Measurements from ENCODE around the gene HSF4. TPM values are rescaled to one million over a fixed set of nuclear protein-coding genes. Genes with fewer than 3 reads are reported as not detected.
"Not testable (repeated sequence)": the region's sequence is repeated elsewhere in the genome, so short reads cannot be mapped to it uniquely, and the experiment has no call there.

HSF4 gene
- total RNA-seq, 1 donor: 5.8 TPM

GRCh38 chr16:67116388-67117311 lies 47.9 kb upstream of the HSF4 start:
- peaks cover 23% of the 10 kb centered on the region for H3K4me1 ChIP-seq (ENCODE audit: insufficient read depth, low read length)
- no peak overlapping the region for H3K4me3 ChIP-seq (ENCODE audit: insufficient read depth, low read length)
- peak overlapping the region; percentile 89 for H3K27ac ChIP-seq (ENCODE audit: low read depth, low read length)
- H3K4me2 ChIP-seq (ENCODE audit: insufficient read depth, low read length): no peak overlapping the region
- H3K36me3 ChIP-seq (ENCODE audit: insufficient read depth, low read length): peaks cover 22% of the 10 kb centered on the region
- H3K79me2 ChIP-seq (ENCODE audit: insufficient read depth, low read length): peaks cover 79% of the 10 kb centered on the region
- H2AFZ ChIP-seq (ENCODE audit: low read length): no peak overlapping the region
- TF ChIP-seq, protein P1, sequence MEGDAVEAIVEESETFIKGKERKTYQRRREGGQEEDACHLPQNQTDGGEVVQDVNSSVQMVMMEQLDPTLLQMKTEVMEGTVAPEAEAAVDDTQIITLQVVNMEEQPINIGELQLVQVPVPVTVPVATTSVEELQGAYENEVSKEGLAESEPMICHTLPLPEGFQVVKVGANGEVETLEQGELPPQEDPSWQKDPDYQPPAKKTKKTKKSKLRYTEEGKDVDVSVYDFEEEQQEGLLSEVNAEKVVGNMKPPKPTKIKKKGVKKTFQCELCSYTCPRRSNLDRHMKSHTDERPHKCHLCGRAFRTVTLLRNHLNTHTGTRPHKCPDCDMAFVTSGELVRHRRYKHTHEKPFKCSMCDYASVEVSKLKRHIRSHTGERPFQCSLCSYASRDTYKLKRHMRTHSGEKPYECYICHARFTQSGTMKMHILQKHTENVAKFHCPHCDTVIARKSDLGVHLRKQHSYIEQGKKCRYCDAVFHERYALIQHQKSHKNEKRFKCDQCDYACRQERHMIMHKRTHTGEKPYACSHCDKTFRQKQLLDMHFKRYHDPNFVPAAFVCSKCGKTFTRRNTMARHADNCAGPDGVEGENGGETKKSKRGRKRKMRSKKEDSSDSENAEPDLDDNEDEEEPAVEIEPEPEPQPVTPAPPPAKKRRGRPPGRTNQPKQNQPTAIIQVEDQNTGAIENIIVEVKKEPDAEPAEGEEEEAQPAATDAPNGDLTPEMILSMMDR (IDR thresholded peaks at IDR 0.05; ENCODE audit: extremely low read depth, low read depth, low read length): no peak
- H3K27me3 ChIP-seq (ENCODE audit: insufficient read depth, low read length): no peaks in the 10 kb centered on the region
- H3K9me3 ChIP-seq (ENCODE audit: low read depth, low read length): no peaks in the 10 kb centered on the region
- peaks cover 13% of the 10 kb centered on the region for H4K20me1 ChIP-seq (ENCODE audit: insufficient read depth, low read length)
- no peak for DNase-seq (ENCODE audit: insufficient read length, low spot score, missing footprints)

DNA sequence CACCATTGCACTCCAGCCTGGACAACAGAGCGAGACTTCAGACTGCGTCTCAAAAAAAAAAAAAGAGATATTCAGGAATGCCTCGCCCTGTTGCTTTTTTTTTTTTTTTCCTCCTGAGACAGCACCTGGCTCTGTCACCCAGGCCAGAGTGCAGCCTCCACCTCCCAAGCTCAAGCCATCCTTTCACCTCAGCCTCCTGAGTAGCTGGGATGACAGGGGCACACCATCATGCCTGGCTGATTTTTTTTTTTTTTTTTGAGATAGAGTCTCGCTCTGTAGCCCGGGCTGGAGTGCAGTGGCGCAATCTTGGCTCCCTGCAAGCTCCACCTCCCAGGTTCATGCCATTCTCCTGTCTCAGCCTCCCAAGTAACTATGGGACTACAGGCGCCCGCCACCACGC lies 46.8 kb upstream of the HSF4 start:
- peaks cover 70% of the 10 kb centered on the region for H3K79me2 ChIP-seq (ENCODE audit: insufficient read depth, low read length)
- H3K4me2 ChIP-seq (ENCODE audit: insufficient read depth, low read length): no peak overlapping the region

DNA sequence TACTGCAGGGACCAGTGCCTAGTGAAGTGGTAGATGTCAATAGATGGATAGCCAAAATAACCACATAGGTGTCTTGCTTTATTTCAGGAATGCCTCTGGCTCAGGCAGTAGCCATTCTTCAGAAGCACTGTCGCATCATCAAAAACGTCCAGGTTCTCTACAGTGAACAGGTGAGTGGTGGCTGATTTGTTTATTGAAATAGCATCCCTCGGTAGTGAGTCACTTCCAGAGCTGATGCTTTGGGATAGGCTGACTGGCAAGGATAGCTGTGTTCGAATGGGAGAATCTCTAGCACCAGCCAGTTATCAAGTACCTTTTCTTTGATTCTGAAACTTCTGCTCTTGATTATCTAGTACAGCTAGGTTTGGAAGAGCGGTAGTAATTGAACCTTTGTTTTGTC lies 44.5 kb upstream of the HSF4 start:
- peaks cover 31% of the 10 kb centered on the region for H3K36me3 ChIP-seq (ENCODE audit: insufficient read depth, low read length)
- DNase-seq (ENCODE audit: insufficient read length, low spot score, missing footprints): no peak
- TF ChIP-seq, protein P1 (IDR thresholded peaks at IDR 0.05; ENCODE audit: extremely low read depth, low read depth, low read length): no peak
- H4K20me1 ChIP-seq (ENCODE audit: insufficient read depth, low read length): peaks cover 19% of the 10 kb centered on the region
- peaks cover 19% of the 10 kb centered on the region for H3K4me1 ChIP-seq (ENCODE audit: insufficient read depth, low read length)
- H3K27me3 ChIP-seq (ENCODE audit: insufficient read depth, low read length): no peaks in the 10 kb centered on the region
- H2AFZ ChIP-seq (ENCODE audit: low read length): no peak overlapping the region
- no peak overlapping the region for H3K4me2 ChIP-seq (ENCODE audit: insufficient read depth, low read length)
- H3K79me2 ChIP-seq (ENCODE audit: insufficient read depth, low read length): peaks cover 55% of the 10 kb centered on the region
- H3K27ac ChIP-seq (ENCODE audit: low read depth, low read length): no peak overlapping the region
- H3K4me3 ChIP-seq (ENCODE audit: insufficient read depth, low read length): no peak overlapping the region
- H3K9me3 ChIP-seq (ENCODE audit: low read depth, low read length): no peaks in the 10 kb centered on the region

More for the DNA sequence above, 46.8 kb upstream of the HSF4 start:
- Histone ChIP-seq H3K27me3 (ENCODE audit: insufficient read depth, low read length) (no peaks in the 10 kb centered on the region), H4K20me1 (ENCODE audit: insufficient read depth, low read length) (peaks cover 13% of the 10 kb centered on the region), H3K9me3 (ENCODE audit: low read depth, low read length) (no peaks in the 10 kb centered on the region), H3K36me3 (ENCODE audit: insufficient read depth, low read length) (peaks cover 30% of the 10 kb centered on the region), H3K4me1 (ENCODE audit: insufficient read depth, low read length) (peaks cover 23% of the 10 kb centered on the region), H3K4me3 (ENCODE audit: insufficient read depth, low read length) (no peak overlapping the region), H2AFZ (ENCODE audit: low read length) (no peak overlapping the region), H3K27ac (ENCODE audit: low read depth, low read length) (no peak overlapping the region)
- TF ChIP-seq, protein P1 (IDR thresholded peaks at IDR 0.05; ENCODE audit: extremely low read depth, low read depth, low read length): no peak
- DNase-seq (ENCODE audit: insufficient read length, low spot score, missing footprints): no peak

- not testable (repeated sequence) for H3K27me3 ChIP-seq (ENCODE audit: insufficient read depth, low read length); DNase-seq (ENCODE audit: insufficient read length, low spot score, missing footprints); H3K9me3 ChIP-seq (ENCODE audit: low read depth, low read length); H3K4me1 ChIP-seq (ENCODE audit: insufficient read depth, low read length); H3K4me2 ChIP-seq (ENCODE audit: insufficient read depth, low read length); H3K27ac ChIP-seq (ENCODE audit: low read depth, low read length); H3K4me3 ChIP-seq (ENCODE audit: insufficient read depth, low read length); H2AFZ ChIP-seq (ENCODE audit: low read length)
- Histone ChIP-seq H3K79me2 (ENCODE audit: insufficient read depth, low read length) (peaks cover 35% of the 10 kb centered on the region), H4K20me1 (ENCODE audit: insufficient read depth, low read length) (peaks cover 19% of the 10 kb centered on the region), H3K36me3 (ENCODE audit: insufficient read depth, low read length) (peaks cover 32% of the 10 kb centered on the region)
These were observed 41.7 kb upstream of the HSF4 start for GRCh38 chr16:67122799-67123198.

Measured in osteoblast (primary cell).